ENCODE data around the gene TMEM87B. TPM values are rescaled to one million over a fixed set of nuclear protein-coding genes. Genes with fewer than 3 reads are reported as not detected.

TMEM87B gene
- total and polyA plus RNA-seq, 11 donors = 3.1 to 18.5 (median 7.9) TPM

DNA sequence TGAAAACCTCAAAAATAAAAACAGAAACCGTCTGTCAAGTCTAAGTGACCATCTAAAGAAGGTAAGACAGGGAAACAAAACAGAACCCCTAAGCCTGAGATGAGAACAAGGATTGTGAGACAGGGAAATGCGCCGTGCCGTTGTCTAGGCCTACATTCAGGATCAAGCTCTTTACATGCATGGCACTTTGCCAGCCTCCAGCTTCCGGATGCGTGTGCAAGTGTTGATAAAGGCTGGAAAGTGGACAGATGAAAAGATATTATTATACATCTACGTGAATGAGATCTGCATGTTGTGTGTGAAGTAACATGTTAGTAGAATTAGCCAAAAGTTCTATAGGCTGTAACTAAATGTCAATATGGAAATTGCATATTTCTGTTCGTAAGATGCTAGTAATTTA, 28.6 kb upstream of the TMEM87B start:
- peaks cover 0 to 12% (median 0%) of the 10 kb centered on the region in 12 donors for H3K4me1 ChIP-seq
- intact Hi-C loops (cut with DNase I) = no loop called here
- DNase-seq (no peak), ATAC-seq (no peak)
- no peak overlapping the region for H3K27ac ChIP-seq
- no peaks in the 10 kb centered on the region for H3K27me3 ChIP-seq
- peaks cover 0 to 44% (median 22%) of the 10 kb centered on the region in 9 donors for H3K36me3 ChIP-seq
- no peak overlapping the region for H3K4me3 ChIP-seq
- H3K9me3 ChIP-seq = no peaks in the 10 kb centered on the region
- 47 to 58% (median 55%) methylated on average over 8 of the region's 8 CpGs for WGBS, 4 donors
- no peak for TF ChIP-seq POLR2A (IDR thresholded peaks at IDR 0.05)
- TF ChIP-seq, protein P1, sequence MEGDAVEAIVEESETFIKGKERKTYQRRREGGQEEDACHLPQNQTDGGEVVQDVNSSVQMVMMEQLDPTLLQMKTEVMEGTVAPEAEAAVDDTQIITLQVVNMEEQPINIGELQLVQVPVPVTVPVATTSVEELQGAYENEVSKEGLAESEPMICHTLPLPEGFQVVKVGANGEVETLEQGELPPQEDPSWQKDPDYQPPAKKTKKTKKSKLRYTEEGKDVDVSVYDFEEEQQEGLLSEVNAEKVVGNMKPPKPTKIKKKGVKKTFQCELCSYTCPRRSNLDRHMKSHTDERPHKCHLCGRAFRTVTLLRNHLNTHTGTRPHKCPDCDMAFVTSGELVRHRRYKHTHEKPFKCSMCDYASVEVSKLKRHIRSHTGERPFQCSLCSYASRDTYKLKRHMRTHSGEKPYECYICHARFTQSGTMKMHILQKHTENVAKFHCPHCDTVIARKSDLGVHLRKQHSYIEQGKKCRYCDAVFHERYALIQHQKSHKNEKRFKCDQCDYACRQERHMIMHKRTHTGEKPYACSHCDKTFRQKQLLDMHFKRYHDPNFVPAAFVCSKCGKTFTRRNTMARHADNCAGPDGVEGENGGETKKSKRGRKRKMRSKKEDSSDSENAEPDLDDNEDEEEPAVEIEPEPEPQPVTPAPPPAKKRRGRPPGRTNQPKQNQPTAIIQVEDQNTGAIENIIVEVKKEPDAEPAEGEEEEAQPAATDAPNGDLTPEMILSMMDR (IDR thresholded peaks at IDR 0.05) = no peak

DNA sequence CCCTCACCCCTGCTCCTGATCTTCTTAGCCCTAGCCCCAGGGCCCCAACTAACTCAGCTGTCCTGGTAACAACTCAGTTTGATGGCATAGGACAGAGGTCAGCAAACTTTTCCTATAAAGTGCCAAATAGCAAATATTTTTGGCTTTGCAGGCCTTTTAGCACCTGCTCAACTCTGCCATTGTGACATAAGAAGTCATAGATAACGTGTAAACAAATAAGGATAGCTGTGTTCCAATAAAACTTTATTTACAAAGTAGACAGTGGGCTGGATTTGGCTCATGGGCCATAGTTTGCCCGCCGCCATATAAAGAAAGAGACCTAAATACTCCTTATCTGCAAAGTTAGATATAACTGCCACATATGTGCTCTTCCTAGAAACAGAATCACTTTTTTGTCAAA, 27.3 kb upstream of the TMEM87B start:
- intact Hi-C loops (cut with DNase I) = no loop called here

DNA sequence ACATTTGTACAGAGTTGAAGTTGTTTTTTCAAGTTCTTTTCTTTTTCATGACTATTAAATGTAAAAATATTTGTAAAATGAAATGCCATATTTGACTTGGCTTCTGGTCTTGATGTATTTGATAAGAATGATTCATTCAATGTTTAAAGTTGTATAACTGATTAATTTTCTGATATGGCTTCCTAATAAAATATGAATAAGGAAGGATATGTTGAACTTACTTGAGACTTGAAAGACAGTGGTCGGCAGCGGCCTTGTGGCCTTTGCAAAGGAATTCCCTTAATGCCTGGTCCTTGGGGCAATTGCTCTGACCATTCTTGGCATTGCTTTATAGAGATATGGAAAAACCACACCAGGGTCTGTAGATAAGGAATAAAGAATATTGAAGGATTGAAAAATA, 25.9 kb upstream of the TMEM87B start:
- Histone ChIP-seq H3K9me3 (no peaks in the 10 kb centered on the region), H3K27me3 (no peaks in the 10 kb centered on the region), H3K4me1 (peaks cover 0 to 34% (median 7%) of the 10 kb centered on the region in 12 donors), H3K4me3 (no peak overlapping the region), H3K36me3 (peaks cover 0 to 21% (median 8%) of the 10 kb centered on the region in 9 donors), H3K27ac (no peak overlapping the region)
- TF ChIP-seq, protein P1 (IDR thresholded peaks at IDR 0.05) = no peak
- TF ChIP-seq POLR2A (IDR thresholded peaks at IDR 0.05) = no peak
- 93 to 95% (median 94%) methylated on average over 2 of the region's 2 CpGs for WGBS, 4 donors
- intact Hi-C loops (cut with DNase I) = no loop called here
- ATAC-seq (no peak), DNase-seq (no peak)

More for the DNA sequence above, 27.3 kb upstream of the TMEM87B start:
- no peak for DNase-seq
- no peaks in the 10 kb centered on the region for H3K9me3 ChIP-seq
- TF ChIP-seq, protein P1 (IDR thresholded peaks at IDR 0.05) = no peak
- no peak for TF ChIP-seq POLR2A (IDR thresholded peaks at IDR 0.05)
- H3K4me3 ChIP-seq = no peak overlapping the region
- 95 to 99% (median 98%) methylated on average over 3 of the region's 3 CpGs for WGBS, 4 donors
- peaks cover 0 to 33% (median 15%) of the 10 kb centered on the region in 9 donors for H3K36me3 ChIP-seq
- ATAC-seq = no peak
- H3K27ac ChIP-seq = no peak overlapping the region
- peaks cover 0 to 25% (median 6%) of the 10 kb centered on the region in 12 donors for H3K4me1 ChIP-seq
- no peaks in the 10 kb centered on the region for H3K27me3 ChIP-seq

- WGBS, 4 donors = 27 to 37% (median 32%) methylated on average over 12 of the region's 12 CpGs
- peaks cover 0 to 12% (median 4%) of the 10 kb centered on the region in 9 donors for H3K36me3 ChIP-seq
- peak overlapping the region in 9 of 12 donors; percentile 7 to 73 (median 19) for H3K27ac ChIP-seq
- ATAC-seq (peak; percentile 16 to 40 (median 38)), DNase-seq (no peak)
- no peak for TF ChIP-seq POLR2A (IDR thresholded peaks at IDR 0.05)
- TF ChIP-seq, protein P1 (IDR thresholded peaks at IDR 0.05) = no peak
- H3K9me3 ChIP-seq = no peaks in the 10 kb centered on the region
- no peaks in the 10 kb centered on the region for H3K27me3 ChIP-seq
- H3K4me1 ChIP-seq = peaks cover 0 to 41% (median 7%) of the 10 kb centered on the region in 12 donors
- intact Hi-C loops (cut with DNase I) = no loop called here
- peak overlapping the region in 2 of 12 donors; percentile 10 to 16 for H3K4me3 ChIP-seq
Measured at GRCh38 chr2:112031473-112032223, 23.4 kb upstream of the TMEM87B start.

Data from heart left ventricle (tissue), 16 donors.